C4-2B (cell line): ENCODE data around the gene LRRC18.

Experiments used
- ZFX ChIP-seq: fragments of 450-650 bp; IDR thresholded peaks from 2 replicates; pipeline ENCODE4 v1.6.1; 2017
- TF ChIP-seq, protein P1 (sequence below): fragments of 450-650 bp; conservative IDR thresholded peaks from 2 replicates; pipeline ENCODE4 v1.5.1; 2017; ENCODE audit warnings: mild to moderate bottlenecking

GRCh38 chr10:48899781-48900180, 39.9 kb downstream of the LRRC18 start:
- TF ChIP-seq, protein P1, sequence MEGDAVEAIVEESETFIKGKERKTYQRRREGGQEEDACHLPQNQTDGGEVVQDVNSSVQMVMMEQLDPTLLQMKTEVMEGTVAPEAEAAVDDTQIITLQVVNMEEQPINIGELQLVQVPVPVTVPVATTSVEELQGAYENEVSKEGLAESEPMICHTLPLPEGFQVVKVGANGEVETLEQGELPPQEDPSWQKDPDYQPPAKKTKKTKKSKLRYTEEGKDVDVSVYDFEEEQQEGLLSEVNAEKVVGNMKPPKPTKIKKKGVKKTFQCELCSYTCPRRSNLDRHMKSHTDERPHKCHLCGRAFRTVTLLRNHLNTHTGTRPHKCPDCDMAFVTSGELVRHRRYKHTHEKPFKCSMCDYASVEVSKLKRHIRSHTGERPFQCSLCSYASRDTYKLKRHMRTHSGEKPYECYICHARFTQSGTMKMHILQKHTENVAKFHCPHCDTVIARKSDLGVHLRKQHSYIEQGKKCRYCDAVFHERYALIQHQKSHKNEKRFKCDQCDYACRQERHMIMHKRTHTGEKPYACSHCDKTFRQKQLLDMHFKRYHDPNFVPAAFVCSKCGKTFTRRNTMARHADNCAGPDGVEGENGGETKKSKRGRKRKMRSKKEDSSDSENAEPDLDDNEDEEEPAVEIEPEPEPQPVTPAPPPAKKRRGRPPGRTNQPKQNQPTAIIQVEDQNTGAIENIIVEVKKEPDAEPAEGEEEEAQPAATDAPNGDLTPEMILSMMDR, result no peak
- TF ChIP-seq ZFX, result no peak
